Keratinocyte (primary cell): Measurements from ENCODE around the gene BBS1.

ENCODE experiments used
- CTCF ChIP-seq, 3 experiments: IDR thresholded peaks in 1 of 3; conservative IDR thresholded peaks in 1 of 3; optimal IDR thresholded peaks in 1 of 3; 2 replicates in 2 of 3; 3 replicates in 1 of 3; pipeline versions ENCODE3 to v1.5.1; 2011; ENCODE audit warnings: low read length in 3 of 3, mild to moderate bottlenecking in 3 of 3, moderate library complexity in 2 of 3, control low read depth in 1 of 3, inconsistent platforms in 1 of 3; ENCODE audit not compliant: insufficient read depth in 2 of 3; ENCODE audit errors: extremely low read depth in 1 of 3
- EZH2 ChIP-seq: IDR thresholded peaks from one replicate; pipeline ENCODE4 v1.6.1; 2012; ENCODE audit warnings: inconsistent platforms, mild to moderate bottlenecking, low read length, moderate library complexity

GRCh38 chr11:66550887-66551286 lies 40.5 kb downstream of the BBS1 start:
- TF ChIP-seq CTCF (optimal IDR thresholded peaks at IDR 0.05 in 1 of 3, IDR thresholded peaks at IDR 0.05 in 1 of 3, conservative IDR thresholded peaks at IDR 0.05 in 1 of 3; ENCODE audit: extremely low read depth in 1 of 3, insufficient read depth in 2 of 3, low read length in 3 of 3) (no peak), EZH2 (no peak)
